ENCODE results near the gene ELK4.

- no peak for TF ChIP-seq CTCF (IDR thresholded peaks at IDR 0.05; ENCODE audit: low read depth, low read length)
- no peak for TF ChIP-seq EZH2phosphoT487 (IDR thresholded peaks at IDR 0.05; ENCODE audit: low read depth)
Observed at GRCh38 chr1:205642679-205643307, 11.0 kb upstream of the ELK4 start.

All from OCI-LY3 (cell line).